Loucy (cell line): ENCODE measurements around the gene GALNT12.

Source experiments
- H2AFZ ChIP-seq: fragments of 200-600 bp; sonication (generic); 2 replicates; pipeline ENCODE4 v1.6.0; 2016; ENCODE audit warnings: antibody characterized with exemption, mild to moderate bottlenecking, low read length, moderate library complexity
- H3F3A ChIP-seq: fragments of 200-600 bp; 2 replicates; pipeline ENCODE4 v1.6.0; 2016; ENCODE audit warnings: antibody characterized with exemption, low read depth, mild to moderate bottlenecking
- H3K27me3 ChIP-seq: fragments of 200-600 bp; sonication (generic); 2 replicates; pipeline ENCODE4 v1.6.1; 2014; ENCODE audit warnings: low read length, mild to moderate bottlenecking; ENCODE audit not compliant: insufficient read depth, poor library complexity, severe bottlenecking
- H3K36me3 ChIP-seq: fragments of 200-600 bp; sonication (generic); 2 replicates; pipeline ENCODE4 v1.6.1; 2016; ENCODE audit warnings: low read length; ENCODE audit not compliant: insufficient read depth
- H3K4me1 ChIP-seq: fragments of 200-600 bp; sonication (generic); 2 replicates; pipeline ENCODE4 v1.5.1; 2014; ENCODE audit warnings: low read length, mild to moderate bottlenecking; ENCODE audit not compliant: insufficient read depth, poor library complexity, severe bottlenecking
- H3K4me2 ChIP-seq: fragments of 200-600 bp; sonication (generic); 2 replicates; pipeline ENCODE4 v1.6.0; 2014; ENCODE audit warnings: antibody characterized with exemption, low read length, low read depth, mild to moderate bottlenecking; ENCODE audit not compliant: poor library complexity, severe bottlenecking
- H3K4me3 ChIP-seq: fragments of 200-600 bp; sonication (generic); 2 replicates; pipeline ENCODE4 v1.5.1; 2014; ENCODE audit warnings: low read length, mild to moderate bottlenecking, mixed read lengths; ENCODE audit not compliant: poor library complexity, severe bottlenecking
- H3K79me2 ChIP-seq: fragments of 200-600 bp; sonication (generic); 2 replicates; pipeline ENCODE4 v1.6.1; 2014; ENCODE audit warnings: low read length; ENCODE audit not compliant: insufficient read depth
- H3K9ac ChIP-seq: fragments of 200-600 bp; sonication (generic); 2 replicates; pipeline ENCODE4 v1.6.0; 2014; ENCODE audit warnings: mild to moderate bottlenecking, low read depth, low read length, moderate library complexity; ENCODE audit not compliant: poor library complexity, severe bottlenecking
- H3K9me2 ChIP-seq: fragments of 200-600 bp; sonication (generic); replicated peaks from 2 replicates; pipeline ENCODE4 v1.6.1; 2016; ENCODE audit warnings: low read depth, low read length, mixed read lengths
- H3K9me3 ChIP-seq: fragments of 200-600 bp; sonication (generic); 2 replicates; pipeline ENCODE4 v1.6.1; 2014; ENCODE audit warnings: mild to moderate bottlenecking, antibody characterized with exemption, low read length, low read depth; ENCODE audit not compliant: insufficient read depth
- H4K20me1 ChIP-seq: fragments of 200-600 bp; sonication (generic); 2 replicates; pipeline ENCODE4 v1.6.0; 2014; ENCODE audit warnings: antibody characterized with exemption, low read length, mild to moderate bottlenecking; ENCODE audit not compliant: insufficient read depth, poor library complexity, severe bottlenecking
- EZH2phosphoT487 ChIP-seq: fragments of 200-600 bp; IDR thresholded peaks from 2 replicates; pipeline ENCODE4 v1.6.1; 2018; ENCODE audit warnings: antibody characterized with exemption, mild to moderate bottlenecking, moderate library complexity, borderline replicate concordance
- TF ChIP-seq, protein P1 (sequence below): fragments of 200-600 bp; sonication (generic); conservative IDR thresholded peaks from 2 replicates; pipeline ENCODE4 v1.5.1; 2014; ENCODE audit warnings: mild to moderate bottlenecking, antibody characterized with exemption, low read length

GALNT12 gene

DNA sequence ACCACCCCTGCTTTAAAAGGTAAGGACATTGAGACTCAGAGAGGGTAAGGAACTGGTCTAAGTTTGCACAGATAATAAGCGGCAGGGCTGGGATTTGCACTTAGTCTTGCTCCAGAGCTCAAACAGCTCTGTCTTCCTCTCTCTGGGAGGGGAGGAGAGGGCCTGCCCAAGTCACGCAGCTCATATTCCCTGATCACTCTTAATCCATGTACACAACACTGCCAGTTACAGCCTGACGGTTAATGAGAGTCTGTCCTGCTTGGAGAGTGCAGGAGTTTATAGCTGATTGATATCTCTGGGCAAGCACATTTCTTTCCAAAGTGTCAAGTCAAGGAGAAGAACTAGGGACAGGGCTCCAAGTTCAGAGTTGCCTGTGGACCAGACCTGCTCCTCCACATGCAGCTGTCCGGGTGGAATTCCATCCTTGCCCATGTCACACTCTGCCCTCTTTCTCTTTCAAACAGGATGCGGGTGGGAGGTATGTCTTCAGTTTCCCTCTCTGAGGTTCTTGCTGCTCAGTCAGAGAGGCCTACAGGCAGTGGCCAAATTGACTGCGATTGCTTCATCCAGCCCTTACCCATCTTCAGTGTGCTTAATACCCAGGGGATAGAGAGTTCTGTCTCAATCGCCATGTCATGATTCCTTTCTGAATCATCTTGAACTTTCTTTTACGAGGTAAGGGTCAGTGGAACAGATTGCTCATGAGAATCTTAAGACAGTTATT is 54.5 kb downstream of the GALNT12 start:
- Histone ChIP-seq H3K36me3 (no peaks in the 10 kb centered on the region), H3K4me2 (no peak overlapping the region), H2AFZ (no peak overlapping the region)

GRCh38 chr9:98862936-98863335 is 55.5 kb downstream of the GALNT12 start:
- H3K79me2 ChIP-seq, result no peaks in the 10 kb centered on the region
- H3K4me3 ChIP-seq, result no peak overlapping the region
- no peaks in the 10 kb centered on the region for H3K27me3 ChIP-seq
- H4K20me1 ChIP-seq, result no peaks in the 10 kb centered on the region
- no peaks in the 10 kb centered on the region for H3K4me1 ChIP-seq
- H3K9me2 ChIP-seq, result no peaks in the 10 kb centered on the region
- no peaks in the 10 kb centered on the region for H3K9me3 ChIP-seq
- H3K36me3 ChIP-seq, result no peaks in the 10 kb centered on the region
- H3K4me2 ChIP-seq, result no peak overlapping the region
- no peak overlapping the region for H3K9ac ChIP-seq
- TF ChIP-seq, protein P1, sequence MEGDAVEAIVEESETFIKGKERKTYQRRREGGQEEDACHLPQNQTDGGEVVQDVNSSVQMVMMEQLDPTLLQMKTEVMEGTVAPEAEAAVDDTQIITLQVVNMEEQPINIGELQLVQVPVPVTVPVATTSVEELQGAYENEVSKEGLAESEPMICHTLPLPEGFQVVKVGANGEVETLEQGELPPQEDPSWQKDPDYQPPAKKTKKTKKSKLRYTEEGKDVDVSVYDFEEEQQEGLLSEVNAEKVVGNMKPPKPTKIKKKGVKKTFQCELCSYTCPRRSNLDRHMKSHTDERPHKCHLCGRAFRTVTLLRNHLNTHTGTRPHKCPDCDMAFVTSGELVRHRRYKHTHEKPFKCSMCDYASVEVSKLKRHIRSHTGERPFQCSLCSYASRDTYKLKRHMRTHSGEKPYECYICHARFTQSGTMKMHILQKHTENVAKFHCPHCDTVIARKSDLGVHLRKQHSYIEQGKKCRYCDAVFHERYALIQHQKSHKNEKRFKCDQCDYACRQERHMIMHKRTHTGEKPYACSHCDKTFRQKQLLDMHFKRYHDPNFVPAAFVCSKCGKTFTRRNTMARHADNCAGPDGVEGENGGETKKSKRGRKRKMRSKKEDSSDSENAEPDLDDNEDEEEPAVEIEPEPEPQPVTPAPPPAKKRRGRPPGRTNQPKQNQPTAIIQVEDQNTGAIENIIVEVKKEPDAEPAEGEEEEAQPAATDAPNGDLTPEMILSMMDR, result no peak
- no peak for TF ChIP-seq EZH2phosphoT487
- no peaks in the 10 kb centered on the region for H3F3A ChIP-seq
- H2AFZ ChIP-seq, result no peak overlapping the region

More for the DNA sequence above, 54.5 kb downstream of the GALNT12 start:
- no peaks in the 10 kb centered on the region for H3K79me2 ChIP-seq
- H3K9me2 ChIP-seq, result no peaks in the 10 kb centered on the region
- TF ChIP-seq, protein P1, result no peak
- no peak for TF ChIP-seq EZH2phosphoT487
- no peaks in the 10 kb centered on the region for H3F3A ChIP-seq
- H3K9ac ChIP-seq, result no peak overlapping the region
- no peak overlapping the region for H3K4me3 ChIP-seq
- H4K20me1 ChIP-seq, result no peaks in the 10 kb centered on the region
- H3K9me3 ChIP-seq, result no peaks in the 10 kb centered on the region
- no peaks in the 10 kb centered on the region for H3K4me1 ChIP-seq
- H3K27me3 ChIP-seq, result no peaks in the 10 kb centered on the region

DNA sequence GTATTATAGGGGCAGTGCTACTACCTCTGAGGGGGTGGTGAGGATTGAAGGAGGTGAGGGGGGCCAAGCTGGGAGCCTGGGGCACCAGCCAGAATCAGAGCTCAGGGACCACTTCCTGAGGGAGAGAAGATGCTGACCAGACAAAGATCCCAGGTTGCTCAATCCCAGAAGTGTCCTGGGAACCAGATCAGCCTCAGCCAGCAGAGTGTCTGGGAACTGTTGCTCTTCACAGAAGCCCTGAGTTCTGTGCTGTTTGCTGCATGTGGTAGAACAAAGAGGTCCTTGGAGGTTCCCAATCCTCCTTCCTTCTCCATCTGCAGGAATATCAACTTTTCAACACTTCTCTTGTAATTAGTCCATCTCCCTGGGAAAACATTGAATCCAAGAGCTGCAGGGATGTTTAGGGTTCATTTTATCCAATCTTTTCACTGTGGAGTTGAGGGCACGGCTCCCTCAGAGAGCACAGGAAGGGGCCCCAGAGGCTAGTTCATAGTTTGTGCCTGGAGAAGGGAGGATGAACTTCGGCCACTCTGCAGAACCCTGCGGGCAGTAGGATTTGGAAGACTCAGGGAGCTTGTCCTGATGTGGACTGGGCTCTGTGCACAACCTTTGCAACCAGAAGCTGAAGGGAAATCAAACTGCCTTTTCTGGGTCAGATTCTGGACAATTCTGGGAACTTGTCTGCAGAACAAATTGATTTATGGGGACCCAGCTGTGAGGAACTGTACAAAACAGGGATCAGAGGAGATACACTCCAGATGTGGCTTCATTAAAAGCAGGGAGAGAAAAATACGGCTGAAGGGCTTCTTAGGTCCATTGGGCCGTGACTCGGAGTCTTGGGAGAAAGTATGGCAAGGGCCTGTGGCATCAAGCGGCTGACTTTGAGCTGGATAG is 57.1 kb downstream of the GALNT12 start:
- H3K79me2 ChIP-seq, result no peaks in the 10 kb centered on the region

More for the DNA sequence above, 57.1 kb downstream of the GALNT12 start:
- Histone ChIP-seq H3K4me1 (no peaks in the 10 kb centered on the region), H3K27me3 (no peaks in the 10 kb centered on the region), H3F3A (no peaks in the 10 kb centered on the region), H3K9me2 (no peaks in the 10 kb centered on the region), H3K4me3 (no peak overlapping the region), H3K36me3 (no peaks in the 10 kb centered on the region), H4K20me1 (no peaks in the 10 kb centered on the region), H3K9me3 (no peaks in the 10 kb centered on the region), H3K4me2 (no peak overlapping the region), H2AFZ (no peak overlapping the region), H3K9ac (no peak overlapping the region)
- TF ChIP-seq, protein P1, result no peak
- no peak for TF ChIP-seq EZH2phosphoT487
